PC-3 (cell line): ENCODE data around the gene SLF1. TPM values are rescaled to one million over a fixed set of nuclear protein-coding genes. Genes with fewer than 3 reads are reported as not detected.

Experiments used
- ATAC-seq: fragments of 200-7000 bp; cut with Tn5 transposase; 2 replicates; pipeline ENCODE4 v1.9.1; 2020; ENCODE audit warnings: mild to moderate bottlenecking, moderate library complexity
- BruUV-seq: library from RNA; stranded (reverse); fragments of 400-500 nt; replicated peaks from 2 replicates; lab custom pipeline; 2021; lab: Mats Ljungman, UMichigan
- CTCF ChIA-PET: fragments of 300-600 bp; sonication (Branson Sonifier 250); formaldehyde crosslinking; loops from one replicate; lab custom pipeline; 2022; ENCODE audit warnings: antibody characterized with exemption; lab: Charles Lee
- POLR2A ChIA-PET: fragments of 300-600 bp; sonication (Branson Sonifier 250); formaldehyde crosslinking; loops from one replicate; lab custom pipeline; 2022; ENCODE audit warnings: antibody characterized with exemption; ENCODE audit not compliant: unreplicated experiment; lab: Charles Lee
- DNase-seq: peaks from one replicate; pipeline ENCODE4 v3.0.0-alpha.2; 2015
- H2AFZ ChIP-seq: fragments of 300-600 bp; sonication (generic); 2 replicates; pipeline ENCODE4 v1.6.0; 2016; ENCODE audit warnings: antibody characterized with exemption, low read length
- H3F3A ChIP-seq: fragments of 300-600 bp; sonication (generic); one replicate; pipeline ENCODE4 v1.6.0; 2017; ENCODE audit warnings: antibody characterized with exemption, low read length, control low read depth, mild to moderate bottlenecking; ENCODE audit not compliant: unreplicated experiment
- H3K27ac ChIP-seq: fragments of 300-600 bp; sonication (generic); 2 replicates; pipeline ENCODE4 v1.5.1; 2016; ENCODE audit warnings: mild to moderate bottlenecking, low read length
- H3K27me3 ChIP-seq: fragments of 300-600 bp; sonication (generic); 2 replicates; pipeline ENCODE4 v1.6.1; 2016; ENCODE audit warnings: low read length, mixed read lengths
- H3K36me3 ChIP-seq: fragments of 300-600 bp; sonication (generic); 2 replicates; pipeline ENCODE4 v1.6.1; 2016; ENCODE audit warnings: low read depth, mixed run types, low read length, mixed read lengths
- H3K4me1 ChIP-seq: fragments of 300-600 bp; sonication (generic); 2 replicates; pipeline ENCODE4 v1.5.1; 2016; ENCODE audit warnings: low read length; ENCODE audit not compliant: insufficient read depth
- H3K4me2 ChIP-seq: fragments of 300-600 bp; sonication (generic); 2 replicates; pipeline ENCODE4 v1.6.0; 2016; ENCODE audit warnings: low read length
- H3K4me3 ChIP-seq: fragments of 300-600 bp; sonication (generic); 2 replicates; pipeline ENCODE4 v1.5.1; 2016; ENCODE audit warnings: mild to moderate bottlenecking, low read length, mixed read lengths
- H3K79me2 ChIP-seq: fragments of 300-600 bp; sonication (generic); 2 replicates; pipeline ENCODE4 v1.6.1; 2017; ENCODE audit warnings: low read length, mixed read lengths
- H3K9ac ChIP-seq: fragments of 300-600 bp; sonication (generic); 2 replicates; pipeline ENCODE4 v1.6.0; 2016; ENCODE audit warnings: mild to moderate bottlenecking, low read length
- H3K9me2 ChIP-seq: fragments of 300-600 bp; sonication (generic); replicated peaks from 2 replicates; pipeline ENCODE4 v1.6.1; 2016; ENCODE audit warnings: mixed run types, low read length, mixed read lengths
- H3K9me3 ChIP-seq: fragments of 300-600 bp; sonication (generic); 2 replicates; pipeline ENCODE4 v1.6.1; 2016; ENCODE audit warnings: low read length, mixed read lengths
- H4K20me1 ChIP-seq: fragments of 300-600 bp; sonication (generic); 2 replicates; pipeline ENCODE4 v1.6.1; 2016; ENCODE audit warnings: low read length, mixed read lengths
- EZH2 ChIP-seq: fragments of 300-600 bp; sonication (generic); IDR thresholded peaks from one replicate; pipeline ENCODE4 v1.6.1; 2017; ENCODE audit warnings: antibody characterized with exemption, mild to moderate bottlenecking, low read length; ENCODE audit not compliant: unreplicated experiment
- EZH2phosphoT487 ChIP-seq: fragments of 300-600 bp; sonication (generic); IDR thresholded peaks from 2 replicates; pipeline ENCODE4 v1.6.1; 2018; ENCODE audit warnings: mild to moderate bottlenecking, antibody characterized with exemption, low read length, borderline replicate concordance
- intact Hi-C: fragments of 100-400 bp; cut with micrococcal nuclease; formaldehyde crosslinking; loops from 2 replicates; pipeline ENCODE4 v1.9.0; 2023
- total RNA-seq: library from RNA; depleted of rRNA; stranded (reverse); fragments of >200 nt; gene quantifications from 2 replicates; pipeline ENCODE4 v1.2.3, GENCODE V29; 2014
- TF ChIP-seq, protein P1 (sequence below): fragments of 300-600 bp; sonication (generic); conservative IDR thresholded peaks from 2 replicates; pipeline ENCODE4 v1.5.1; 2017; ENCODE audit warnings: antibody characterized with exemption, low read depth, mild to moderate bottlenecking, low read length

SLF1 gene
- total RNA-seq, 1 experiment from 2014 or later = 23.6 TPM

DNA sequence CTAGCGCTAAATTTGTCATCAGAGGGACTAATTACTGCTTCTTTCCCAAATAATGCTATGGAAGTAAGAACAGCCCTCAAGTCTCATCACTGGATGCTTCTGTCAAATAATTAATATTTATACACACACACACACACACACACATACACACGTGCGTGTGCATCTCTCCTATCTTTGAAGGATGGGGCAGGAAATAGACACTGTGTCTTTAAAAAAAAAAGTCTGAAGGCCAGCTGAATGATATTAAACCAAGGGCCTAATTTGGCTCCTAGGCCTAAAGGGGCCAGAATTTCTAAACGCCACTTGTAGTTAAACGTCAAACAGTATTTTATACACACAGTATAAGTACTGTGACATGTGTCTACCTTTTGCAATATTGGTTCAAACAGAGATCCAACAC, 3.3 kb downstream of the SLF1 start:
- Histone ChIP-seq H3K4me3 (no peak overlapping the region), H3K79me2 (peaks cover 45% of the 10 kb centered on the region), H3K9ac (no peak overlapping the region), H3K9me3 (no peaks in the 10 kb centered on the region), H3K27me3 (no peaks in the 10 kb centered on the region), H3K36me3 (no peaks in the 10 kb centered on the region), H3K9me2 (no peaks in the 10 kb centered on the region), H3K4me1 (peaks cover 4% of the 10 kb centered on the region; the same call in 1 of the 2 replicates), H3F3A (no peaks in the 10 kb centered on the region), H4K20me1 (no peaks in the 10 kb centered on the region), H2AFZ (no peak overlapping the region), H3K27ac (no peak overlapping the region), H3K4me2 (no peak overlapping the region)
- ChIA-PET POLR2A (no interaction called here), CTCF (no interaction called here)
- DNase-seq (no peak), ATAC-seq (no peak)
- intact Hi-C loops = no loop called here
- TF ChIP-seq EZH2 (no peak), EZH2phosphoT487 (no peak)
- TF ChIP-seq, protein P1, sequence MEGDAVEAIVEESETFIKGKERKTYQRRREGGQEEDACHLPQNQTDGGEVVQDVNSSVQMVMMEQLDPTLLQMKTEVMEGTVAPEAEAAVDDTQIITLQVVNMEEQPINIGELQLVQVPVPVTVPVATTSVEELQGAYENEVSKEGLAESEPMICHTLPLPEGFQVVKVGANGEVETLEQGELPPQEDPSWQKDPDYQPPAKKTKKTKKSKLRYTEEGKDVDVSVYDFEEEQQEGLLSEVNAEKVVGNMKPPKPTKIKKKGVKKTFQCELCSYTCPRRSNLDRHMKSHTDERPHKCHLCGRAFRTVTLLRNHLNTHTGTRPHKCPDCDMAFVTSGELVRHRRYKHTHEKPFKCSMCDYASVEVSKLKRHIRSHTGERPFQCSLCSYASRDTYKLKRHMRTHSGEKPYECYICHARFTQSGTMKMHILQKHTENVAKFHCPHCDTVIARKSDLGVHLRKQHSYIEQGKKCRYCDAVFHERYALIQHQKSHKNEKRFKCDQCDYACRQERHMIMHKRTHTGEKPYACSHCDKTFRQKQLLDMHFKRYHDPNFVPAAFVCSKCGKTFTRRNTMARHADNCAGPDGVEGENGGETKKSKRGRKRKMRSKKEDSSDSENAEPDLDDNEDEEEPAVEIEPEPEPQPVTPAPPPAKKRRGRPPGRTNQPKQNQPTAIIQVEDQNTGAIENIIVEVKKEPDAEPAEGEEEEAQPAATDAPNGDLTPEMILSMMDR = no peak
- no TSS peak for BruUV-seq

DNA sequence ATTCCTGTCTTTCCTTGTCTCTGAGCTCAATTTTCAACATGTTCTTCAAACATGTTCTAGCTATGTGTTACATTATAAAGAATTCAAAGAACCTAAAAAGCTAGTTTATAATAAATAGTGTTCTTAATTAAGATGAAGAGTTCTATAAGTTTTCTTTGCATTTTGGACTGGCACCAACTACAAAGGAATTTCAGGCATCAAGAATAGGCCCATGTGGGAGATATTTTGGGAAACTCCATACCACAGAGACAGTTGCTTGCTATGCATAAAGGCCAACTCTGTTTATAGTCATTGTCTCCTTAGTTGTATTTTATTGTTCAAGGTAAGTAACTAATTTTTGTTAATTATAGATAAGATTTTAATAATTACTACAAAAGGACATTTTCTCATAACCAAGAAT, 4.5 kb downstream of the SLF1 start:
- Histone ChIP-seq H3K79me2 (peaks cover 45% of the 10 kb centered on the region), H3K27me3 (no peaks in the 10 kb centered on the region), H3K9me3 (no peaks in the 10 kb centered on the region), H2AFZ (no peak overlapping the region), H3K4me2 (no peak overlapping the region), H3K27ac (no peak overlapping the region), H3K9ac (no peak overlapping the region), H4K20me1 (no peaks in the 10 kb centered on the region), H3F3A (no peaks in the 10 kb centered on the region), H3K4me3 (no peak overlapping the region), H3K36me3 (no peaks in the 10 kb centered on the region), H3K4me1 (peaks cover 3% of the 10 kb centered on the region; the same call in 1 of the 2 replicates), H3K9me2 (no peaks in the 10 kb centered on the region)
- TF ChIP-seq, protein P1 = no peak
- TF ChIP-seq EZH2phosphoT487 (no peak), EZH2 (no peak)
- intact Hi-C loops = no loop called here
- DNase-seq = no peak
- no TSS peak for BruUV-seq
- POLR2A ChIA-PET = no interaction called here
- CTCF ChIA-PET = no interaction called here
- ATAC-seq = no peak

DNA sequence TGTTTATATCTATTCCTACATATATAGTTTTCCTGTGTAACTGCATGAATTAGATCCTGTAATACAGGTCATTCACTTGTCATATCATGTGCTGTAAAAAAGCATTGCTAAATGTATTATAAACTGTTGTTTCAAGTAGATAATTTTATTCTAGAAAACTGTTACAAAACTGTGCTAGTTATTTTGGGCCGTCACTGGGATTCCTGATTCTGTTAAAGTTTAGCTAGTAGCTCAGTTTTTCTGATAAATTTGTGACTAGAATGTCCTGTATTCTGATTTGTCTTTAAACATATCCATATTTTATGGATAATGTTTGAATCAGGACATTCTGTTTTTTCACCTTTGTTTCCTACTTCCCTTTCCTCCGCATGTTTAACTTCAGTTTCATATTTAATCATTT, 5.4 kb downstream of the SLF1 start:
- H3K79me2 ChIP-seq = peaks cover 42% of the 10 kb centered on the region

More for the DNA sequence above, 5.4 kb downstream of the SLF1 start:
- no peaks in the 10 kb centered on the region for H3K36me3 ChIP-seq
- no peak overlapping the region for H3K4me3 ChIP-seq
- TF ChIP-seq, protein P1 = no peak
- TF ChIP-seq EZH2 (no peak), EZH2phosphoT487 (no peak)
- no peak overlapping the region for H3K9ac ChIP-seq
- intact Hi-C loops = no loop called here
- H3K27me3 ChIP-seq = no peaks in the 10 kb centered on the region
- ATAC-seq (no peak), DNase-seq (no peak)
- no peaks in the 10 kb centered on the region for H3K9me3 ChIP-seq
- H3K4me1 ChIP-seq = peaks cover 3% of the 10 kb centered on the region; the same call in 1 of the 2 replicates
- H3K27ac ChIP-seq = no peak overlapping the region
- ChIA-PET POLR2A (no interaction called here), CTCF (no interaction called here)
- no peaks in the 10 kb centered on the region for H4K20me1 ChIP-seq
- H3K4me2 ChIP-seq = no peak overlapping the region
- no TSS peak for BruUV-seq
- no peak overlapping the region for H2AFZ ChIP-seq
- no peaks in the 10 kb centered on the region for H3K9me2 ChIP-seq
- no peaks in the 10 kb centered on the region for H3F3A ChIP-seq
